ENCODE measurements around the gene FZD4.

DNA sequence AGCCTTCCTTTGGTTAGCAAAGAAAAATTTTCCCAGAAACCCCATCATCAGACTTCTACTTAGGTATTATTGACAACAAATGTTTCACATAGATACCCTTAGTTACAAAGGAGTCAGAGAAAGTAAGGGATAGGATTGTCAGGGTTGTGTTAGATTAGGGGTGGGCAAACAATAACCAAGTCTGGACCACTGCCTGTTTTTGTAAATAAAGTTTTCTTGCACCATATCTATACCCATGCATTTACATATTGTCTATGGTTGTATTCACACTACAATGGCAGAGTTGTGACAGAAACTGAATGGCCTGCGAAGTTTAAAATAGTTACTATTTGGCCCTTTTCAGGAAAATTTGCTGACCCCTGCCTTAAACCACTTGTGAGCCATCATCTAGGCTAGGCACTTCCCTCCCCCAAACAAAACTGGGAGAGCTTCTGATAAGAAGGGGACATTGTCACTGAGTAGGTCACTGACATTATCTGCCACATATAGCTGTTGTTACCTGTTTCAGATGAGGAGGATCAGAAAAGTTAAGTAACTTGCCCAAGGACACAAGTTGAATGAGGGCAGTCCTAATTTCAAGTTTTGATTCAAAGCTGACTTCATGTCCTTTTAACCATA lies 41.9 kb upstream of the FZD4 start:
- TF ChIP-seq POLR2A (IDR thresholded peaks at IDR 0.05) (no peak), CTCF (IDR thresholded peaks at IDR 0.05) (no peak)

Data from adrenal gland (tissue), 5 donors.